ENCODE measurements around the gene RAP1GAP. TPM values are rescaled to one million over a fixed set of nuclear protein-coding genes. Genes with fewer than 3 reads are reported as not detected.

The RAP1GAP gene
- total and polyA plus RNA-seq, 2 of the 13 experiments (the other 11 are each of a cell fraction or from before 2014, with no cell fraction given), result 11.9 to 37.5 TPM

DNA sequence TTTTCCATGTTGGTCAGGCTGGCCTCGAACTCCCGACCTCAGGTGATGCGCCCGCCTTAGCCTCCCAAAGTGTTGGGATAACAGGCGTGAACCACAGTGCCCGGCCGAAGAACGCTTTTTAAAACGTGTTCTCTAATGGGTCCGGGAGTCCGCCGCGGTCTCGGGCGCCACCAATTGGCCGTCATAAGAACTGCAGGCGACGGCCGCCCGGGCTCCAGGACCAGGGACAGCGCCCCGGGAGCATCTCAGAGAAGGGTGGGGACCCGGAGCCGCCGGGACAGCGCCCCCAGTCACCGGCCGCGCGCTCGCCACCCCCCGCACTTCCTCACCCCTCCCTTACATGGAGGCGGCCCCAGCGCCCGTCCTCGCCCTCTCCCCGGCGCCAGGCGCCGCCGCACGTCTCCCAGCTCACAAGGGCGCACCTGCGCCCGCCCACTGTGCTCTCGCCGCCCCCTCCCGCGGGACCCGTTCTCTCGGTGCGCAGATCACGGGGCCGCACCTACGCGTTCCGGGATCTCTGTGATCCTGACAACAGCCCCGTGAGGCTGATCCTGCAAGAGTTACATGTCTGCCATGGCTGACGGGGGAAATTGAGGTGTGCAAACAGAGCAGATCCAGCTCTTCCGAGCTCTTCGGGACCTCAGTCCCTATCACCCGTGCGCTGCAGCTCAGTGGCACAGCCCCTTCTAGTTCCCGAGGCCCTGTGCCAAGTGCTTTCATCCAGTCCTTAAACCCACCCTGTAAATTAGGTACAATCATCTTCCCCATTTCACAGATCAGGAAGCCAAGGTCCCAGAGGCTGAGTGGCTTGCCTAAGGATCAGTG lies 9.8 kb downstream of the RAP1GAP start (continued):
- TF ChIP-seq, protein P1, sequence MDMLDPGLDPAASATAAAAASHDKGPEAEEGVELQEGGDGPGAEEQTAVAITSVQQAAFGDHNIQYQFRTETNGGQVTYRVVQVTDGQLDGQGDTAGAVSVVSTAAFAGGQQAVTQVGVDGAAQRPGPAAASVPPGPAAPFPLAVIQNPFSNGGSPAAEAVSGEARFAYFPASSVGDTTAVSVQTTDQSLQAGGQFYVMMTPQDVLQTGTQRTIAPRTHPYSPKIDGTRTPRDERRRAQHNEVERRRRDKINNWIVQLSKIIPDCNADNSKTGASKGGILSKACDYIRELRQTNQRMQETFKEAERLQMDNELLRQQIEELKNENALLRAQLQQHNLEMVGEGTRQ (IDR thresholded peaks at IDR 0.05; ENCODE audit: low read depth, low read length), result no peak
- TF ChIP-seq, protein P1 (CRISPR knock-in tag; IDR thresholded peaks at IDR 0.05; ENCODE audit: borderline replicate concordance), result no peak
- peak; percentile 63 for TF ChIP-seq MED8 (CRISPR knock-in tag; IDR thresholded peaks at IDR 0.05; ENCODE audit: insufficient replicate concordance)
- peak; percentile 96 for TF ChIP-seq AGO2 (optimal IDR thresholded peaks at IDR 0.05; ENCODE audit: low read depth, low read length)
- TF ChIP-seq ZNF704 (CRISPR knock-in tag; IDR thresholded peaks at IDR 0.05; ENCODE audit: borderline replicate concordance), result peak; percentile 95; the same call in 1 of the 2 replicates
- TF ChIP-seq HIC2 (CRISPR knock-in tag; IDR thresholded peaks at IDR 0.05; ENCODE audit: low read depth), result peak; percentile 59; the same call in 1 of the 2 replicates
- no peak for TF ChIP-seq ZNF740 (CRISPR knock-in tag; IDR thresholded peaks at IDR 0.05)
- peak; percentile 90 for TF ChIP-seq SAP130 (CRISPR knock-in tag; IDR thresholded peaks at IDR 0.05; ENCODE audit: low read depth)
- peak; percentile 74; the same call in 1 of the 2 replicates for TF ChIP-seq REPIN1 (CRISPR knock-in tag; IDR thresholded peaks at IDR 0.05; ENCODE audit: borderline replicate concordance, low read depth)
- peak; percentile 96 for TF ChIP-seq MXD4 (CRISPR knock-in tag; IDR thresholded peaks at IDR 0.05)
- TF ChIP-seq ZNF782 (CRISPR knock-in tag; IDR thresholded peaks at IDR 0.05; ENCODE audit: borderline replicate concordance), result peak; percentile 73
- 0 out of 2 replicates have a peak, but pooled peaks have one; percentile 61 for TF ChIP-seq ZNF850 (CRISPR knock-in tag; conservative IDR thresholded peaks at IDR 0.05)
- no peak for TF ChIP-seq RBM22 (optimal IDR thresholded peaks at IDR 0.05; ENCODE audit: low read length)
- no peak for TF ChIP-seq MTF2 (CRISPR knock-in tag; IDR thresholded peaks at IDR 0.05; ENCODE audit: borderline replicate concordance)
- TF ChIP-seq, protein P2, sequence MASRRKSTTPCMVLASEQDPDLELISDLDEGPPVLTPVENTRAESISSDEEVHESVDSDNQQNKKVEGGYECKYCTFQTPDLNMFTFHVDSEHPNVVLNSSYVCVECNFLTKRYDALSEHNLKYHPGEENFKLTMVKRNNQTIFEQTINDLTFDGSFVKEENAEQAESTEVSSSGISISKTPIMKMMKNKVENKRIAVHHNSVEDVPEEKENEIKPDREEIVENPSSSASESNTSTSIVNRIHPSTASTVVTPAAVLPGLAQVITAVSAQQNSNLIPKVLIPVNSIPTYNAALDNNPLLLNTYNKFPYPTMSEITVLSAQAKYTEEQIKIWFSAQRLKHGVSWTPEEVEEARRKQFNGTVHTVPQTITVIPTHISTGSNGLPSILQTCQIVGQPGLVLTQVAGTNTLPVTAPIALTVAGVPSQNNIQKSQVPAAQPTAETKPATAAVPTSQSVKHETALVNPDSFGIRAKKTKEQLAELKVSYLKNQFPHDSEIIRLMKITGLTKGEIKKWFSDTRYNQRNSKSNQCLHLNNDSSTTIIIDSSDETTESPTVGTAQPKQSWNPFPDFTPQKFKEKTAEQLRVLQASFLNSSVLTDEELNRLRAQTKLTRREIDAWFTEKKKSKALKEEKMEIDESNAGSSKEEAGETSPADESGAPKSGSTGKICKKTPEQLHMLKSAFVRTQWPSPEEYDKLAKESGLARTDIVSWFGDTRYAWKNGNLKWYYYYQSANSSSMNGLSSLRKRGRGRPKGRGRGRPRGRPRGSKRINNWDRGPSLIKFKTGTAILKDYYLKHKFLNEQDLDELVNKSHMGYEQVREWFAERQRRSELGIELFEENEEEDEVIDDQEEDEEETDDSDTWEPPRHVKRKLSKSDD (CRISPR knock-in tag; IDR thresholded peaks at IDR 0.05; ENCODE audit: low read depth), result no peak
- peak; percentile 83; the same call in 1 of the 2 replicates for TF ChIP-seq KLF9 (CRISPR knock-in tag; IDR thresholded peaks at IDR 0.05; ENCODE audit: low read depth)
- TF ChIP-seq HBP1 (CRISPR knock-in tag; IDR thresholded peaks at IDR 0.05; ENCODE audit: low read depth), result peak; percentile 93
- peak; percentile 96 for TF ChIP-seq ZNF747 (CRISPR knock-in tag; IDR thresholded peaks at IDR 0.05; ENCODE audit: borderline replicate concordance)

Data from HepG2 (cell line).